OCI-LY1 (cell line): ENCODE measurements around the gene SGSM1.

Source experiments
- H2AFZ ChIP-seq: fragments of 200-600 bp; sonication (generic), shearing (Covaris generic); 2 replicates; pipeline ENCODE4 v1.6.0; 2014; ENCODE audit warnings: antibody characterized with exemption, mild to moderate bottlenecking, low read length
- H3F3A ChIP-seq: fragments of 200-600 bp; sonication (generic), shearing (Covaris generic); 2 replicates; pipeline ENCODE4 v1.6.0; 2014; ENCODE audit warnings: mild to moderate bottlenecking, antibody characterized with exemption, low read length, moderate library complexity; ENCODE audit not compliant: insufficient read depth
- H3K27ac ChIP-seq: fragments of 200-600 bp; sonication (generic); 2 replicates; pipeline ENCODE4 v1.5.1; 2014; ENCODE audit warnings: low read length, mixed run types, mild to moderate bottlenecking, low read depth; ENCODE audit not compliant: poor library complexity, severe bottlenecking
- H3K27me3 ChIP-seq: fragments of 200-600 bp; sonication (generic); 2 replicates; pipeline ENCODE4 v1.6.0; 2014; ENCODE audit warnings: antibody characterized with exemption, mild to moderate bottlenecking, low read length, moderate library complexity; ENCODE audit not compliant: insufficient read depth
- H3K36me3 ChIP-seq: fragments of 200-600 bp; sonication (generic); 2 replicates; pipeline ENCODE4 v1.6.1; 2014; ENCODE audit warnings: mild to moderate bottlenecking, antibody characterized with exemption, low read length, moderate library complexity, mixed read lengths; ENCODE audit not compliant: insufficient read depth
- H3K4me1 ChIP-seq: fragments of 200-600 bp; sonication (generic); 2 replicates; pipeline ENCODE4 v1.5.1; 2014; ENCODE audit warnings: mild to moderate bottlenecking, low read length, moderate library complexity; ENCODE audit not compliant: insufficient read depth, severe bottlenecking
- H3K4me2 ChIP-seq: fragments of 200-600 bp; sonication (generic), shearing (Covaris generic); 2 replicates; pipeline ENCODE4 v1.6.1; 2014; ENCODE audit warnings: low read length
- H3K4me3 ChIP-seq: fragments of 200-600 bp; sonication (generic); 2 replicates; pipeline ENCODE4 v1.5.1; 2014; ENCODE audit warnings: low read length, low read depth, mild to moderate bottlenecking, mixed read lengths; ENCODE audit not compliant: poor library complexity, severe bottlenecking
- H3K79me2 ChIP-seq: fragments of 200-600 bp; shearing (Covaris generic); 2 replicates; pipeline ENCODE4 v1.6.1; 2016; ENCODE audit warnings: mixed run types, low read length, mixed read lengths; ENCODE audit not compliant: insufficient read depth
- H3K9ac ChIP-seq: fragments of 200-600 bp; sonication (generic), shearing (Covaris generic); 2 replicates; pipeline ENCODE4 v1.6.1; 2014; ENCODE audit warnings: mild to moderate bottlenecking, low read length, mixed read lengths
- H3K9me2 ChIP-seq: fragments of 200-600 bp; sonication (generic), shearing (Covaris generic); 2 replicates; pipeline ENCODE4 v1.6.1; 2014; ENCODE audit warnings: low read depth, mild to moderate bottlenecking, low read length, mixed read lengths
- H3K9me3 ChIP-seq: fragments of 200-600 bp; shearing (Covaris generic); 2 replicates; pipeline ENCODE4 v1.6.1; 2014; ENCODE audit warnings: low read length, mixed read lengths
- H4K20me1 ChIP-seq: fragments of 200-600 bp; sonication (generic), shearing (Covaris generic); 2 replicates; pipeline ENCODE4 v1.6.0; 2016; ENCODE audit warnings: mild to moderate bottlenecking, low read length; ENCODE audit not compliant: insufficient read depth
- CTCF ChIP-seq: fragments of 200-600 bp; sonication (generic), shearing (Covaris generic); IDR thresholded peaks from 2 replicates; pipeline ENCODE4 v1.5.1; 2017; ENCODE audit warnings: mild to moderate bottlenecking, antibody characterized with exemption, low read length, moderate library complexity, mixed read lengths
- EZH2 ChIP-seq: fragments of 200-600 bp; sonication (generic), shearing (Covaris generic); IDR thresholded peaks from 2 replicates; pipeline ENCODE4 v1.8.0; 2017; ENCODE audit warnings: borderline replicate concordance, mixed run types, mild to moderate bottlenecking, antibody characterized with exemption, low read length, moderate library complexity, mixed read lengths

SGSM1 gene

DNA sequence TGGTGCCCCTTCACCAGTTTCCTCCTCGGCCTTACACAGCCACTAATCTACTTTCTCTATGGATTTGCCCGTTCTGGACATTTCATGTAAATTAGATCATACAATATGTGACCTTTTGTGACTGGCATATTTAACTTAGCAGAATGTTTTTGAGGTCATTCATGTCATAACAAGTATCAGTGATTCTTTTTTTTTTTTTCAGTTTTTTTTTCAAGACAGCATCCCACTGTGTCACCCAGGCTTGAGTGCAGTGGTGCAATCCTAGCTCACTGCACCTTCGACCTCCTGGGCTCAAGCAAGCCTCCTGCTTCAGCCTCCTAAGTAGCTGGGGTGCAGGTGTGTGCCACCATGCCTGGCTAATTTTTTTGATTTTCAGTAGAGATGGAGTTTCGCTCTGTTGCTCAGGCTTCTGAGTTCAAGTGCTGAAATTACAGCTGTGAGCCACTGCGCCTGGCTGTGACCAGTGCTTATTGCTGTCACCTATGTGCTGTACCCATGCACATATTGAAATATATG lies 169.2 kb downstream of the SGSM1 start:
- TF ChIP-seq EZH2: no peak
- no peak for TF ChIP-seq CTCF
- Histone ChIP-seq H3K9me3 (no peaks in the 10 kb centered on the region), H3K27ac (no peak overlapping the region), H3K27me3 (no peaks in the 10 kb centered on the region), H3K9ac (no peak overlapping the region), H2AFZ (no peak overlapping the region), H3K4me1 (no peaks in the 10 kb centered on the region), H3K36me3 (no peaks in the 10 kb centered on the region), H3K4me2 (no peak overlapping the region), H3K4me3 (no peak overlapping the region), H3F3A (no peaks in the 10 kb centered on the region), H4K20me1 (no peaks in the 10 kb centered on the region), H3K9me2 (no peaks in the 10 kb centered on the region), H3K79me2 (no peaks in the 10 kb centered on the region)

DNA sequence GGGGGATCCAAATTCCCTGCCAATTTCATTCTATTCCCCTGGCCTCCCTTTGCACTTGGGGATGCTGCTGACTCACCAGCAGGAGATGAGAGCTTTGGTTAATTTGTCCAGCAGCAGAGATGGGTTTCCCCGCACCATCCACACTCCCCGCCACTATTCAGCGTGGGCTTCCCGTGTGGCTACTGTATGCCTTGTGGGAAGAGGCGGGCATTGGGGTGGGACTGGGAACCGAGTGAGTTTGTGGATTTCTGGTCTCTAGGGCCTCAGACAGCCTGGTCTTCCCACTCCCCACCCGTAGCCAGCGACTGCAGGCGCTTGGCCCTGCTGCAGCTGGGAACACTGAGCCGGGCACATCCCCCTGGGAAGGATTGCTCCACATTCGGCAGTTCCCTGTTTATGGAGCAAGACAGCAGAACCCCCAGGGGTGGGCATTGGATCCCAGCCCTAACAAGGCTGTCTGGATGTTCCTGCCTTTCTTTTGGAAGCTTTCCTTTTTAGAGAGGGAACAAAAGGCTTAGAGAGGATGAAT lies 169.9 kb downstream of the SGSM1 start:
- Histone ChIP-seq H3K9ac (no peak overlapping the region), H3K36me3 (no peaks in the 10 kb centered on the region), H3K79me2 (no peaks in the 10 kb centered on the region), H3K9me3 (no peaks in the 10 kb centered on the region), H3K27ac (no peak overlapping the region), H3K27me3 (no peaks in the 10 kb centered on the region), H3F3A (no peaks in the 10 kb centered on the region), H4K20me1 (no peaks in the 10 kb centered on the region), H3K9me2 (no peaks in the 10 kb centered on the region), H3K4me2 (no peak overlapping the region), H3K4me3 (no peak overlapping the region), H2AFZ (no peak overlapping the region), H3K4me1 (no peaks in the 10 kb centered on the region)
- no peak for TF ChIP-seq EZH2
- no peak for TF ChIP-seq CTCF

GRCh38 chr22:24976442-24977218 lies 170.6 kb downstream of the SGSM1 start:
- no peaks in the 10 kb centered on the region for H3K79me2 ChIP-seq
- H3K4me2 ChIP-seq: no peak overlapping the region
- H3K9ac ChIP-seq: no peak overlapping the region
- no peak overlapping the region for H3K4me3 ChIP-seq
- no peaks in the 10 kb centered on the region for H3K27me3 ChIP-seq
- no peak for TF ChIP-seq CTCF
- no peak overlapping the region for H3K27ac ChIP-seq
- H3K9me3 ChIP-seq: no peaks in the 10 kb centered on the region
- H3K4me1 ChIP-seq: no peaks in the 10 kb centered on the region
- no peaks in the 10 kb centered on the region for H4K20me1 ChIP-seq
- no peaks in the 10 kb centered on the region for H3F3A ChIP-seq
- H3K36me3 ChIP-seq: no peaks in the 10 kb centered on the region
- H2AFZ ChIP-seq: no peak overlapping the region
- no peaks in the 10 kb centered on the region for H3K9me2 ChIP-seq
